ENCODE results near the gene AUP1. TPM values are rescaled to one million over a fixed set of nuclear protein-coding genes. Genes with fewer than 3 reads are reported as not detected.

AUP1 gene
- total and polyA plus RNA-seq, 2 donors (not counting 3 experiments of a cell fraction or from before 2014, with no cell fraction given) = 103 to 187 TPM

DNA sequence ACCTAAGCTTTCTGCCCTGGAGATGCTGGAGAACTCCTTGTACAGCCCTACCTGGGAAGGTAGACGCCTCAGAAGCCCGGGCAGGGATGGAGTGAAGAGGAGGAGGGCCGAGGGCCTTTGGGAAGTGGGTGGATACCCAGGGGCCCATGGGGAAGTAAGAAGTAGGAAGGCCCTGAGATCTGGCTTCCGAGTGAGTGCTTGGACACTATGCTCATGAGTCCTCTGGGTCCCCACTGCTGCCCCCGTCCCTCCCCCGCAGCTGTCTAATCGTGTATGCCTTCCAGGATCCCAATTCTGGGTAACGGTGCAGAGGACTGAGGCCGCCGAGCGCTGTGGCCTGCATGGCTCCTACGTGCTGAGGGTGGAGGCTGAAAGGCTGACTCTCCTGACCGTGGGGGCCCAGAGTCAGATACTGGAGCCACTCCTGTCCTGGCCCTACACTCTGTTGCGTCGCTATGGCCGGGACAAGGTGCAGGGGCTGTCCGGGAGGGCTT lies 26.2 kb upstream of the AUP1 start:
- no peak overlapping the region for H3K27ac ChIP-seq (ENCODE audit: insufficient read depth, low read depth, low read length)
- H3K36me3 ChIP-seq (ENCODE audit: control insufficient read depth in 2 of 2, extremely low read depth in 1 of 2, insufficient read depth in 2 of 2, low read length in 2 of 2) = peaks cover 0 to 4% of the 10 kb centered on the region in 2 experiments
- no peak overlapping the region for H3K9ac ChIP-seq (replicated peaks; ENCODE audit: extremely low read depth, insufficient read depth, low read length)
- POLR2A ChIA-PET = no interaction called here
- no peaks in the 10 kb centered on the region for H3K79me2 ChIP-seq (ENCODE audit: control insufficient read depth, insufficient read depth, low read length)
- H2AFZ ChIP-seq (ENCODE audit: low read depth, low read length) = no peak overlapping the region
- no peaks in the 10 kb centered on the region for H3K9me3 ChIP-seq (replicated peaks; ENCODE audit: control insufficient read depth, insufficient read depth, low read length)
- FAIRE-seq = no peak
- H3K27me3 ChIP-seq (ENCODE audit: control insufficient read depth in 2 of 2, insufficient read depth in 2 of 2, low read length in 2 of 2) = peaks cover 0 to 2% of the 10 kb centered on the region in 2 experiments
- H3K9me1 ChIP-seq (replicated peaks; ENCODE audit: control insufficient read depth, extremely low read depth, insufficient read depth, low read length) = no peaks in the 10 kb centered on the region
- H3K4me2 ChIP-seq (ENCODE audit: insufficient read depth, low read length) = peak overlapping the region; percentile 69
- intact Hi-C loops (cut with micrococcal nuclease) (loop anchor here (2.0 kb wide), 1 partner anchor 49 kb away; the partner anchor contains the start of gene PCGF1), dilution Hi-C loops (cut with MboI; ENCODE audit: extremely low pct_ligation_motif_present, low sequenced_read_pairs) (no loop called here)
- H3K4me3 ChIP-seq (replicated peaks in 1 of 3; ENCODE audit: insufficient read depth in 1 of 3, low read depth in 1 of 3, low read length in 3 of 3) = peak overlapping the region in 2 of 3 experiments; percentile 79 to 84
- peaks cover 6% of the 10 kb centered on the region for H3K4me1 ChIP-seq (ENCODE audit: control insufficient read depth, extremely low read depth, insufficient read depth, low read length)
- no peak for TF ChIP-seq EZH2 (IDR thresholded peaks at IDR 0.05; ENCODE audit: borderline replicate concordance, low read depth, low read length, severe bottlenecking)
- CTCF ChIA-PET = interaction anchor here (1.9 kb wide), 2 partner anchors 30 to 32 kb away, joined by 5 to 6 read pairs; no protein-coding TSS in a partner anchor
- no peaks in the 10 kb centered on the region for H4K20me1 ChIP-seq (replicated peaks; ENCODE audit: control insufficient read depth, extremely low read depth, insufficient read depth, low read length)
- DNase-seq (ENCODE audit: low read depth, low spot score) = no peak
- BruUV-seq (replicated peaks) = no TSS peak

DNA sequence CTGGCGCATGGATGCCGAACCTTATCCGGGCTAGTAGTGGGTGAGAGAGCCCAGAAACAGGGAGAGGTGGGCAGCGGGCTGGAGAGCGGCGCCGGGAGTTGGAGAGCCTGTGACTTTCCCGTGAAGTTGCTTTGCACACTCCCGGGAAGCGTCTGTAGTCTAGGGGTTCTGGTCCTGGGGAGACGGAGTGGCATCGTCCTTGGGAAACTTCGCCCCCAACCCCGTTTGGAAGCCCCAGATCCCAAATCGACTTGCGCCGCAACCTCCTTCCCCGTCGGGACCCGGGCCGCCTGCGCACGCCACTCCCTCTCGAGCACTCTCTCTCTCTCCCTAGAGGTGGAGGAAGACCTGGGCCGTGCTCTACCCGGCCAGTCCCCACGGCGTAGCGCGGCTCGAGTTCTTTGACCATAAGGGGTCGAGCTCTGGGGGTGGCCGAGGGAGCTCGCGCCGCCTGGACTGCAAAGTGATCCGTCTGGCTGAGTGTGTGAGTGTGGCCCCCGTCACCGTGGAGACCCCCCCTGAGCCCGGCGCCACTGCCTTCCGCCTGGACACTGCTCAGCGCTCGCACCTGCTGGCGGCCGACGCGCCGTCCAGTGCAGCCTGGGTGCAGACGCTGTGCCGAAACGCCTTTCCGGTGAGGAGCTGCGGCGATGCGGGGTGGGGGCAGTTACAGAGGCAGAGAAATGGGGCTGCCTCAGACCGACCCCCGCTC lies 25.5 kb upstream of the AUP1 start:
- FAIRE-seq = no peak
- no TSS peak for BruUV-seq (replicated peaks)
- intact Hi-C loops (cut with micrococcal nuclease) = loop anchor here (1.0 to 2.0 kb wide), 2 partner anchors 26 to 48 kb away; partner anchors contain the start of genes AUP1, HTRA2 and PCGF1

More for the DNA sequence above, 25.5 kb upstream of the AUP1 start:
- Histone ChIP-seq H3K27ac (ENCODE audit: insufficient read depth, low read depth, low read length) (peak overlapping the region; percentile 45), H3K36me3 (ENCODE audit: control insufficient read depth in 2 of 2, extremely low read depth in 1 of 2, insufficient read depth in 2 of 2, low read length in 2 of 2) (peaks cover 0 to 4% of the 10 kb centered on the region in 2 experiments), H3K27me3 (ENCODE audit: control insufficient read depth in 2 of 2, insufficient read depth in 2 of 2, low read length in 2 of 2) (no peaks in the 10 kb centered on the region), H3K4me2 (ENCODE audit: insufficient read depth, low read length) (peak overlapping the region; percentile 69), H2AFZ (ENCODE audit: low read depth, low read length) (peak overlapping the region; percentile 98), H3K79me2 (ENCODE audit: control insufficient read depth, insufficient read depth, low read length) (no peaks in the 10 kb centered on the region), H3K4me1 (ENCODE audit: control insufficient read depth, extremely low read depth, insufficient read depth, low read length) (peaks cover 3% of the 10 kb centered on the region), H3K9me1 (replicated peaks; ENCODE audit: control insufficient read depth, extremely low read depth, insufficient read depth, low read length) (no peaks in the 10 kb centered on the region), H3K4me3 (replicated peaks in 1 of 3; ENCODE audit: insufficient read depth in 1 of 3, low read depth in 1 of 3, low read length in 3 of 3) (peak overlapping the region; percentile 77 to 84 (median 79)), H4K20me1 (replicated peaks; ENCODE audit: control insufficient read depth, extremely low read depth, insufficient read depth, low read length) (no peaks in the 10 kb centered on the region), H3K9ac (replicated peaks; ENCODE audit: extremely low read depth, insufficient read depth, low read length) (peak overlapping the region; percentile 64), H3K9me3 (replicated peaks; ENCODE audit: control insufficient read depth, insufficient read depth, low read length) (no peaks in the 10 kb centered on the region)
- ChIA-PET CTCF (interaction anchor here (1.9 kb wide), 2 partner anchors 31 to 33 kb away, joined by 5 to 6 read pairs; no protein-coding TSS in a partner anchor), POLR2A (no interaction called here)
- peak; percentile 63 for DNase-seq (ENCODE audit: low read depth, low spot score)
- TF ChIP-seq POLR2A (IDR thresholded peaks at IDR 0.05; ENCODE audit: low read depth, low read length) = no peak
- no peak for TF ChIP-seq GATA2 (IDR thresholded peaks at IDR 0.05; ENCODE audit: insufficient read depth, insufficient read length, low read depth, low read length)
- TF ChIP-seq FOS (IDR thresholded peaks at IDR 0.05; ENCODE audit: borderline replicate concordance, insufficient read depth, low read length) = no peak
- TF ChIP-seq, protein P1, sequence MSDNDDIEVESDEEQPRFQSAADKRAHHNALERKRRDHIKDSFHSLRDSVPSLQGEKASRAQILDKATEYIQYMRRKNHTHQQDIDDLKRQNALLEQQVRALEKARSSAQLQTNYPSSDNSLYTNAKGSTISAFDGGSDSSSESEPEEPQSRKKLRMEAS (IDR thresholded peaks at IDR 0.05; ENCODE audit: insufficient read depth, insufficient read length) = no peak
- no peak for TF ChIP-seq JUN (IDR thresholded peaks at IDR 0.05; ENCODE audit: borderline replicate concordance, insufficient read depth, insufficient read length, low read depth)
- TF ChIP-seq EZH2 (IDR thresholded peaks at IDR 0.05; ENCODE audit: borderline replicate concordance, low read depth, low read length, severe bottlenecking) = no peak
- TF ChIP-seq, protein P2, sequence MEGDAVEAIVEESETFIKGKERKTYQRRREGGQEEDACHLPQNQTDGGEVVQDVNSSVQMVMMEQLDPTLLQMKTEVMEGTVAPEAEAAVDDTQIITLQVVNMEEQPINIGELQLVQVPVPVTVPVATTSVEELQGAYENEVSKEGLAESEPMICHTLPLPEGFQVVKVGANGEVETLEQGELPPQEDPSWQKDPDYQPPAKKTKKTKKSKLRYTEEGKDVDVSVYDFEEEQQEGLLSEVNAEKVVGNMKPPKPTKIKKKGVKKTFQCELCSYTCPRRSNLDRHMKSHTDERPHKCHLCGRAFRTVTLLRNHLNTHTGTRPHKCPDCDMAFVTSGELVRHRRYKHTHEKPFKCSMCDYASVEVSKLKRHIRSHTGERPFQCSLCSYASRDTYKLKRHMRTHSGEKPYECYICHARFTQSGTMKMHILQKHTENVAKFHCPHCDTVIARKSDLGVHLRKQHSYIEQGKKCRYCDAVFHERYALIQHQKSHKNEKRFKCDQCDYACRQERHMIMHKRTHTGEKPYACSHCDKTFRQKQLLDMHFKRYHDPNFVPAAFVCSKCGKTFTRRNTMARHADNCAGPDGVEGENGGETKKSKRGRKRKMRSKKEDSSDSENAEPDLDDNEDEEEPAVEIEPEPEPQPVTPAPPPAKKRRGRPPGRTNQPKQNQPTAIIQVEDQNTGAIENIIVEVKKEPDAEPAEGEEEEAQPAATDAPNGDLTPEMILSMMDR (IDR thresholded peaks at IDR 0.05; ENCODE audit: extremely low read depth in 1 of 2, insufficient read depth in 1 of 2, low read depth in 1 of 2, low read length in 2 of 2) = no peak
- dilution Hi-C loops (cut with MboI; ENCODE audit: extremely low pct_ligation_motif_present, low sequenced_read_pairs) = no loop called here

Data from endothelial cell of umbilical vein (primary cell).